A549 (cell line): ENCODE results near the gene ACE. TPM values are rescaled to one million over a fixed set of nuclear protein-coding genes. Genes with fewer than 3 reads are reported as not detected.
A peak's percentile ranks its signal among the peaks of the same experiment; 100 is the strongest.

Source experiments
- ATAC-seq, 2 experiments: fragments of 200-7000 bp in 1 of 2; fragments of >200 bp in 1 of 2; cut with Nextera tagmentation in 1 of 2; cut with Tn5 transposase in 1 of 2; 3 replicates each; pipeline versions ENCODE4 v1.8.0 to v1.9.1; 2018 to 2020; ENCODE audit warnings: mild to moderate bottlenecking in 1 of 2, moderate library complexity in 1 of 2
- CTCF ChIA-PET: fragments of 300-600 bp; sonication (Branson Sonifier 250); formaldehyde crosslinking; extraction: SDS; loops from one replicate; lab custom pipeline; 2021; ENCODE audit warnings: antibody characterized with exemption, inconsistent platforms; lab: Yijun Ruan, JAX
- POLR2A ChIA-PET: fragments of 350-600 bp; formaldehyde crosslinking; extraction: SDS; loops from one replicate; lab custom pipeline; 2021; ENCODE audit warnings: antibody characterized with exemption, inconsistent platforms; lab: Yijun Ruan, JAX
- DNase-seq, 2 experiments: peaks; one replicate each; pipeline versions ENCODE4 v3.0.0 to v3.0.0-alpha.2; 2011 to 2016; ENCODE audit warnings: low read depth in 1 of 2, low spot score in 1 of 2
- FAIRE-seq: peaks from 2 replicates; lab custom pipeline; 2011; peaks lifted over from hg19 to GRCh38; lab: Jason Lieb, UNC
- H3K27ac ChIP-seq, 2 experiments: fragments of >200 bp; sonication (Bioruptor Twin); formaldehyde crosslinking; 3 replicates each; pipeline ENCODE4 v1.5.1; 2016 to 2017
- H3K4me1 ChIP-seq: fragments of >200 bp; sonication (Bioruptor Twin); formaldehyde crosslinking; 3 replicates; pipeline ENCODE4 v1.6.1; 2016
- H3K4me2 ChIP-seq: fragments of >200 bp; sonication (Bioruptor Twin); formaldehyde crosslinking; 3 replicates; pipeline ENCODE4 v1.6.1; 2016
- H3K4me3 ChIP-seq: fragments of >200 bp; sonication (Bioruptor Twin); formaldehyde crosslinking; 3 replicates; pipeline ENCODE4 v1.5.1; 2016
- H3K9me3 ChIP-seq: fragments of >200 bp; sonication (Bioruptor Twin); formaldehyde crosslinking; 3 replicates; pipeline ENCODE4 v1.6.1; 2016
- ATOH8 ChIP-seq: fragments of 250-450 bp; sonication (Bioruptor Pico); IDR thresholded peaks from 2 replicates; pipeline ENCODE4 v1.5.0; 2020; ENCODE audit warnings: low read depth, mild to moderate bottlenecking, moderate library complexity
- CEBPB ChIP-seq, 2 experiments: fragments of >200 bp in 1 of 2; sonication (Bioruptor Twin) in 1 of 2; formaldehyde crosslinking in 1 of 2; IDR thresholded peaks; 2 replicates each; pipeline ENCODE4 v1.6.1; 2012 to 2016
- CHD2 ChIP-seq: fragments of 150-350 bp; IDR thresholded peaks from 2 replicates; pipeline ENCODE4 v1.6.1; 2014; ENCODE audit warnings: low read length; ENCODE audit not compliant: partially characterized antibody
- CHD4 ChIP-seq: fragments of 200-600 bp; sonication (generic); IDR thresholded peaks from 2 replicates; pipeline ENCODE4 v1.6.1; 2016; ENCODE audit warnings: antibody characterized with exemption, mild to moderate bottlenecking, borderline replicate concordance
- CTCF ChIP-seq: fragments of >200 bp; sonication (Bioruptor Twin); formaldehyde crosslinking; IDR thresholded peaks from 3 replicates; pipeline ENCODE4 v1.5.1; 2016
- EHF ChIP-seq: fragments of 250-450 bp; sonication (Bioruptor Pico); IDR thresholded peaks from 2 replicates; pipeline ENCODE4 v1.5.0; 2020; ENCODE audit warnings: mild to moderate bottlenecking
- ELK1 ChIP-seq: fragments of 150-350 bp; IDR thresholded peaks from 2 replicates; pipeline ENCODE4 v1.6.1; 2014; ENCODE audit warnings: low read depth, mild to moderate bottlenecking, low read length
- EP300 ChIP-seq, 2 experiments: fragments of >200 bp; sonication (Bioruptor Twin); formaldehyde crosslinking; IDR thresholded peaks; 2 replicates in 1 of 2; 3 replicates in 1 of 2; pipeline ENCODE4 v1.6.1; 2016 to 2017
- ESRRA ChIP-seq: fragments of 150-350 bp; IDR thresholded peaks from 2 replicates; pipeline ENCODE4 v1.6.1; 2014; ENCODE audit warnings: mild to moderate bottlenecking, low read length, borderline replicate concordance
- FOSL2 ChIP-seq, 2 experiments: fragments of 450-650 bp in 1 of 2; fragments of >200 bp in 1 of 2; sonication (Bioruptor Twin) in 1 of 2; formaldehyde crosslinking; IDR thresholded peaks; 2 replicates each; pipeline versions ENCODE4 v1.5.0 to v1.6.1; 2016 to 2020; ENCODE audit warnings: mild to moderate bottlenecking in 1 of 2, moderate library complexity in 1 of 2
- FOXS1 ChIP-seq: fragments of 250-450 bp; sonication (Bioruptor Pico); IDR thresholded peaks from 2 replicates; pipeline ENCODE4 v1.5.0; 2020; ENCODE audit warnings: mild to moderate bottlenecking, moderate library complexity
- HDAC2 ChIP-seq: fragments of 200-600 bp; sonication (generic); IDR thresholded peaks from 2 replicates; pipeline ENCODE4 v1.6.1; 2016
- HES2 ChIP-seq: fragments of >200 bp; sonication (Bioruptor Twin); formaldehyde crosslinking; IDR thresholded peaks from 2 replicates; pipeline ENCODE4 v1.6.1; 2016
- HMGXB4 ChIP-seq: fragments of 250-450 bp; sonication (Bioruptor Pico); IDR thresholded peaks from 2 replicates; pipeline ENCODE4 v1.5.0; 2021; ENCODE audit warnings: mild to moderate bottlenecking, moderate library complexity, borderline replicate concordance
- JUN ChIP-seq, 2 experiments: fragments of >200 bp; sonication (Bioruptor Twin); formaldehyde crosslinking; IDR thresholded peaks; 2 replicates in 1 of 2; 3 replicates in 1 of 2; pipeline ENCODE4 v1.6.1; 2016 to 2017
- KDM1A ChIP-seq: fragments of 200-600 bp; sonication (generic); IDR thresholded peaks from 2 replicates; pipeline ENCODE4 v1.6.1; 2016; ENCODE audit warnings: low read depth, mild to moderate bottlenecking
- MAX ChIP-seq: IDR thresholded peaks from 2 replicates; pipeline ENCODE4 v1.6.1; 2012
- PBX3 ChIP-seq: IDR thresholded peaks from 2 replicates; pipeline ENCODE4 v1.6.1; 2012
- PHF8 ChIP-seq: fragments of 200-600 bp; sonication (generic); IDR thresholded peaks from 2 replicates; pipeline ENCODE4 v1.6.1; 2016; ENCODE audit warnings: low read depth, mild to moderate bottlenecking, antibody characterized with exemption, moderate library complexity, borderline replicate concordance
- POLR2A ChIP-seq: IDR thresholded peaks from 2 replicates; pipeline ENCODE4 v1.6.1; 2012; ENCODE audit warnings: mild to moderate bottlenecking, low read length
- RARB ChIP-seq: fragments of 250-450 bp; sonication (Bioruptor Pico); IDR thresholded peaks from 2 replicates; pipeline ENCODE4 v1.8.0; 2021; ENCODE audit warnings: mild to moderate bottlenecking, moderate library complexity
- RFX5 ChIP-seq: fragments of 450-650 bp; IDR thresholded peaks from 2 replicates; pipeline ENCODE4 v1.7.1; 2014; ENCODE audit warnings: antibody characterized with exemption, mild to moderate bottlenecking, moderate library complexity
- RNF2 ChIP-seq: fragments of 200-600 bp; sonication (generic); IDR thresholded peaks from 2 replicates; pipeline ENCODE4 v1.6.1; 2016; ENCODE audit warnings: low read depth, mild to moderate bottlenecking, antibody characterized with exemption, moderate library complexity, borderline replicate concordance
- SMC3 ChIP-seq: fragments of >200 bp; sonication (Bioruptor Twin); formaldehyde crosslinking; IDR thresholded peaks from 3 replicates; pipeline ENCODE4 v1.6.1; 2018; ENCODE audit warnings: inconsistent platforms
- WGBS: methylation state at CpG from one replicate; pipeline ENCODE4 v1.1.6; 2017; ENCODE audit errors: missing lambda C conversion rate; 5-methylcytosine and 5-hydroxymethylcytosine counted together
- polyA plus RNA-seq, 4 experiments: library from polyadenylated mRNA; depleted of rRNA in 3 of 4; stranded (reverse); fragments of >200 nt; fragmentation: RNase III in 1 of 4; extraction: RNeasy Plus Mini Kit Qiagen cat#74134 plus additional on column Dnase treatment in 1 of 4; gene quantifications; 2 replicates in 3 of 4; 3 replicates in 1 of 4; pipeline ENCODE4 v1.2.3, GENCODE V29; 2011 to 2017

ACE gene
- polyA plus RNA-seq, 2 of the 4 experiments (the other 2 are of a cell fraction) = 0.22 to 0.52 TPM

GRCh38 chr17:63442074-63442473, 34.8 kb upstream of the ACE start:
- Histone ChIP-seq H3K9me3 (no peaks in the 10 kb centered on the region), H3K4me2 (no peak overlapping the region), H3K27ac (no peak overlapping the region), H3K4me3 (no peak overlapping the region), H3K4me1 (peaks cover 14% of the 10 kb centered on the region)
- ATAC-seq = no peak
- WGBS = 92% methylated on average over 8 of the region's 8 CpGs
- TF ChIP-seq POLR2A (no peak), RNF2 (no peak), MAX (no peak), CEBPB (IDR thresholded peaks at IDR 0.05) (no peak), RARB (CRISPR knock-in tag) (no peak), CHD4 (no peak)
- no peak for DNase-seq
- CTCF ChIA-PET = interaction anchor here (0.9 to 23.8 kb wide), 4 partner anchors 10 to 36 kb away, joined by 3 to 364 read pairs (median 176); partner anchors contain the start of gene ACE
- no peak for FAIRE-seq
- POLR2A ChIA-PET = no interaction called here

- Histone ChIP-seq H3K4me1 (peaks cover 15% of the 10 kb centered on the region), H3K9me3 (no peaks in the 10 kb centered on the region), H3K27ac (no peak overlapping the region)
- FAIRE-seq (no peak), DNase-seq (peak in 1 of 2 experiments; percentile 35)
- CTCF ChIA-PET = interaction anchor here (0.9 to 23.8 kb wide), 9 partner anchors 10 to 170 kb away, joined by 3 to 364 read pairs (median 6); partner anchors contain the start of gene ACE
- POLR2A ChIA-PET = interaction anchor here (1.2 kb wide), 1 partner anchor 331 kb away, joined by 3 read pairs; the partner anchor contains the start of gene CCDC47
- 91% methylated on average over 11 of the region's 11 CpGs for WGBS
- TF ChIP-seq CTCF = 0 out of 3 replicates have a peak, but pooled peaks have one; percentile 7
- TF ChIP-seq HDAC2 = no peak
- no peak for TF ChIP-seq ESRRA
- no peak for TF ChIP-seq HES2
- no peak for TF ChIP-seq MAX
- TF ChIP-seq, all 56 proteins: peak for 1
- no peak overlapping the region for H3K4me3 ChIP-seq
- peak in 1 of 2 experiments; percentile 8; a peak in 1 of 6 replicates for ATAC-seq
- H3K4me2 ChIP-seq = no peak overlapping the region
Measured at GRCh38 chr17:63442549-63443035, 34.3 kb upstream of the ACE start.

- no peaks in the 10 kb centered on the region for H3K9me3 ChIP-seq
- no peak overlapping the region for H3K4me2 ChIP-seq
- 84% methylated on average over 6 of the region's 6 CpGs for WGBS
- DNase-seq (no peak), FAIRE-seq (no peak), ATAC-seq (no peak)
- no peak overlapping the region for H3K27ac ChIP-seq
- H3K4me1 ChIP-seq = peaks cover 15% of the 10 kb centered on the region
- ChIA-PET CTCF (interaction anchor here (0.9 to 23.8 kb wide), 10 partner anchors 9 to 169 kb away, joined by 3 to 364 read pairs (median 5); partner anchors contain the start of gene ACE), POLR2A (interaction anchor here (1.2 kb wide), 1 partner anchor 330 kb away, joined by 3 read pairs; the partner anchor contains the start of gene CCDC47)
- H3K4me3 ChIP-seq = no peak overlapping the region
- TF ChIP-seq MAX = no peak
- no peak for TF ChIP-seq ATOH8
- no peak for TF ChIP-seq PBX3
- no peak for TF ChIP-seq EP300 (IDR thresholded peaks at IDR 0.05)
- no peak for TF ChIP-seq HMGXB4
- TF ChIP-seq KDM1A = no peak
- no peak for TF ChIP-seq PHF8
- TF ChIP-seq SMC3 = no peak
- TF ChIP-seq ELK1 = no peak
- TF ChIP-seq FOXS1 (CRISPR knock-in tag) = no peak
- no peak for TF ChIP-seq JUN (IDR thresholded peaks at IDR 0.05)
- no peak for TF ChIP-seq POLR2A
- no peak for TF ChIP-seq RFX5
- TF ChIP-seq FOSL2 (IDR thresholded peaks at IDR 0.05) = no peak
- TF ChIP-seq FOSL2 (CRISPR knock-in tag; IDR thresholded peaks at IDR 0.05) = no peak
- no peak for TF ChIP-seq RNF2
- no peak for TF ChIP-seq EHF (CRISPR knock-in tag)
- no peak for TF ChIP-seq CHD2
Measured at GRCh38 chr17:63443053-63443452, 33.8 kb upstream of the ACE start.
